ENCODE results near the gene KXD1. TPM values are rescaled to one million over a fixed set of nuclear protein-coding genes. Genes with fewer than 3 reads are reported as not detected.

The KXD1 gene
- total RNA-seq, 2 donors from 2014 or later: 60.7 to 114 TPM

DNA sequence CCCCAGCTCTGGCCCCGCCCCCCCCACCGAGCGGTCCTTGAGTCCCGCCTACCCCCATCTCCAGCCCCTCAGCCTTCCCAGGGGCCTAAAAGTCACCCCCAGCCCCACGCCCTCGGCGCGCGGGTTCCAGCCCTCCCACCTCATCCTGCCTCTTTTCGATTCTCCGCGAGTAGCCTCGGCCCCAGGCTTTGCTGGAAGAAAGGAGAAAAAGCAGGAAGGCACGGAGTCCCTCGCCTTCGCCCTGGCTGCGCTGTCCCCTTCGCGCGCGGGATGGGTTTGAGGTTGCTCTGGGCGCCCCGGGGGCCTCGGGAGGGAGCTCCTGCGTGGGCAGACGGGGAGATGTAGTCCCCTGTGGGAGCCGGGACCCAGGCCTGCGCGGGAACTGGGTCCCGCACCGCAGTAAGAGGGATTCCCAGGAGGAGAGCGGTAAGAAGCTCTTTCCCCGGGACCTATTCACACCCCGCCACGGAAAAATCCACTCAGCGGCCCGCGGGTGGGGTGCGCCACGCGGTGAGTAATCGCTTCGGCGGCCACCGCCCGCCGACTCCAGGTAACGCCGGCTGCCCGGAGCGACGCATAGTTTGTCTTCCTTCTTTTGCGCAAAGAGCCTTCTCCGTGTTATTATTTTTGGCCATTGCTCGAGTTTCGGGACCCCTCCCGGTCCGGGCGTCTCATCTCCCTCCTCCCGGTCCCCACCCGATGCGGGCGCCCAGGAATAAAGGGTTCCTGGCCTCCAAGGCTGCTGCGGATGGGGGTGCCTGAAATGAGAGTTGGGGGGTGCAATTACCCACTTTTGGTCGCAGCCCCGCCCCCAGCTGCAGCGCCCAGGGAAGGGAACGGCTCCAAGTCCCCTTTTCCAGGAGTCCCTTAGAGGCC lies 49.8 kb downstream of the KXD1 start:
- no peaks in the 10 kb centered on the region for H3K36me3 ChIP-seq
- DNase-seq (ENCODE audit: low spot score): no peak
- peak overlapping the region in 1 of 2 donors; percentile 45 for H3K4me3 ChIP-seq
- peaks cover 0 to 56% of the 10 kb centered on the region in 2 donors for H3K4me1 ChIP-seq
- H3K9me3 ChIP-seq: no peaks in the 10 kb centered on the region
- no peak overlapping the region for H3K27ac ChIP-seq
- H3K27me3 ChIP-seq: peaks cover 51 to 65% of the 10 kb centered on the region in 2 donors
- TF ChIP-seq, protein P1, sequence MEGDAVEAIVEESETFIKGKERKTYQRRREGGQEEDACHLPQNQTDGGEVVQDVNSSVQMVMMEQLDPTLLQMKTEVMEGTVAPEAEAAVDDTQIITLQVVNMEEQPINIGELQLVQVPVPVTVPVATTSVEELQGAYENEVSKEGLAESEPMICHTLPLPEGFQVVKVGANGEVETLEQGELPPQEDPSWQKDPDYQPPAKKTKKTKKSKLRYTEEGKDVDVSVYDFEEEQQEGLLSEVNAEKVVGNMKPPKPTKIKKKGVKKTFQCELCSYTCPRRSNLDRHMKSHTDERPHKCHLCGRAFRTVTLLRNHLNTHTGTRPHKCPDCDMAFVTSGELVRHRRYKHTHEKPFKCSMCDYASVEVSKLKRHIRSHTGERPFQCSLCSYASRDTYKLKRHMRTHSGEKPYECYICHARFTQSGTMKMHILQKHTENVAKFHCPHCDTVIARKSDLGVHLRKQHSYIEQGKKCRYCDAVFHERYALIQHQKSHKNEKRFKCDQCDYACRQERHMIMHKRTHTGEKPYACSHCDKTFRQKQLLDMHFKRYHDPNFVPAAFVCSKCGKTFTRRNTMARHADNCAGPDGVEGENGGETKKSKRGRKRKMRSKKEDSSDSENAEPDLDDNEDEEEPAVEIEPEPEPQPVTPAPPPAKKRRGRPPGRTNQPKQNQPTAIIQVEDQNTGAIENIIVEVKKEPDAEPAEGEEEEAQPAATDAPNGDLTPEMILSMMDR (IDR thresholded peaks at IDR 0.05): no peak

DNA sequence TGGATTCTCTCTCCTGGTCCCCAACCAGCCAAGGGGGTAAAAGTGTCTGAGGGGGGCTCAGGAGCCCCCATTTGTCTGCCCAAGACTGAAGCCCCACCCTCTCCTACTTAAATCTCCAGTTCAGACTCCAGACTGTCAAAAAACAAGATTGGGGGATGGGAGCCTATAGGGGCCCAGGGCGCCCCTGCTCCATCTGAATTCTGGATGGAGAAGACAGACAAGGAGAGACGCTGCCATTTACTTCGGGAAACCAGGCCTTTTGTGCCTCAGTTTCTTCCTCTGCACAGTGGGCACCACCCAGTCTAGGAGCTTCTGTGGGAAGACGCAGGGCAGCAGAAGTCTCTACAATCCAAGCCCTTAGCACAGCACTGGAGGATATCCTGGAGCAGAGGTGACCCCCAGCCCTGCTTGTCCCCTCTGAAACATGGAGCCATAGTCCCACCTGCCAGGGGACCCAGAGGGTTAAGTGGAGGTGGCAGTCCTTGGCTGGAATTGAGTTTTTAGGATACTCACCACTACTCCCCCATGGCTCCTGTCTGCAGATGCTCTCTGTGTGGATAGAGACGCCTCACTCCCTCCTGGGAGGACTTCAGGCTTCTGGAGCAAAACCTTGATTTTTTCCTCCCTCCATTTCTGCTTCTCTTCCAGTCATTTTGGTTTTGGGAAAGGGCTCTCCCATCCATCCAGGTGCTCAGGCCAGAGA lies 50.6 kb downstream of the KXD1 start:
- H3K27me3 ChIP-seq: peaks cover 55 to 72% of the 10 kb centered on the region in 2 donors
- no peaks in the 10 kb centered on the region for H3K36me3 ChIP-seq
- TF ChIP-seq, protein P1 (IDR thresholded peaks at IDR 0.05): no peak
- H3K4me3 ChIP-seq: peak overlapping the region in 1 of 2 donors; percentile 45
- no peaks in the 10 kb centered on the region for H3K9me3 ChIP-seq
- H3K27ac ChIP-seq: no peak overlapping the region
- peaks cover 0 to 63% of the 10 kb centered on the region in 2 donors for H3K4me1 ChIP-seq
- no peak for DNase-seq (ENCODE audit: low spot score)

- TF ChIP-seq, protein P1 (IDR thresholded peaks at IDR 0.05): no peak
- H3K36me3 ChIP-seq: no peaks in the 10 kb centered on the region
- peaks cover 57 to 70% of the 10 kb centered on the region in 2 donors for H3K27me3 ChIP-seq
- peaks cover 0 to 56% of the 10 kb centered on the region in 2 donors for H3K4me1 ChIP-seq
- H3K4me3 ChIP-seq: no peak overlapping the region
- no peak overlapping the region for H3K27ac ChIP-seq
- DNase-seq (ENCODE audit: low spot score): no peak
- H3K9me3 ChIP-seq: no peaks in the 10 kb centered on the region
Measured at GRCh38 chr19:18608805-18609716, 51.4 kb downstream of the KXD1 start.

GRCh38 chr19:18609717-18610051 lies 52.0 kb downstream of the KXD1 start:
- TF ChIP-seq, protein P1 (IDR thresholded peaks at IDR 0.05): no peak
- DNase-seq (ENCODE audit: low spot score): no peak
- H3K27me3 ChIP-seq: peaks cover 52 to 63% of the 10 kb centered on the region in 2 donors
- H3K4me3 ChIP-seq: no peak overlapping the region
- H3K9me3 ChIP-seq: no peaks in the 10 kb centered on the region
- H3K36me3 ChIP-seq: no peaks in the 10 kb centered on the region
- no peak overlapping the region for H3K27ac ChIP-seq
- H3K4me1 ChIP-seq: peaks cover 0 to 54% of the 10 kb centered on the region in 2 donors

- peaks cover 0 to 54% of the 10 kb centered on the region in 2 donors for H3K4me1 ChIP-seq
- no peaks in the 10 kb centered on the region for H3K36me3 ChIP-seq
- DNase-seq (ENCODE audit: low spot score): no peak
- TF ChIP-seq, protein P1 (IDR thresholded peaks at IDR 0.05): no peak
- no peak overlapping the region for H3K27ac ChIP-seq
- H3K4me3 ChIP-seq: no peak overlapping the region
- no peaks in the 10 kb centered on the region for H3K9me3 ChIP-seq
- peaks cover 47 to 61% of the 10 kb centered on the region in 2 donors for H3K27me3 ChIP-seq
Measured at GRCh38 chr19:18610245-18610555, 52.5 kb downstream of the KXD1 start.
